HG03354 (cell line): ENCODE measurements around the gene ITM2C.

ENCODE experiments used
- ATAC-seq: cut with Tn5 transposase; IDR thresholded peaks from one replicate; pipeline ENCODE4 v1.9.1; 2021; ENCODE audit warnings: mild to moderate bottlenecking; ENCODE audit not compliant: unreplicated experiment, poor library complexity, severe bottlenecking

Gene ITM2C

DNA sequence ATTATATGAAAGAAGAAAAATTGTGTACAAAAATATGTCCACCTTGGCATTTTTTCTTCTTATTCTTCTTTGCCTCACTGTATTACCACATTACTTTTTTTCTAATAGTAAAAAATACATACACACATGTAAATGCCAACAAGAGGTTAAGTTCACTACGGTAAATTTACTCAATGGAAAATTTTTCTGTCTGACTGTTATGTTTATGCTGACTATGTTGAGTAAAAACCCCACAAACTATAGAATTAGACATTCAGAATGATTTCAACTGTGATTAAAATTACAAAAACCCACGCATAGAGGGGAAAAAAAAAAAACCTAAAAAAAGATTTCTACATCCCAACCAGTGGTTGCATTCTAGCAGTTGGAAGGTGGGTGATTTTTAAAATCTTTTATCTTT is 54.9 kb downstream of the ITM2C start:
- no peak for ATAC-seq

- no peak for ATAC-seq
Measured at GRCh38 chr2:230920167-230920566, 55.4 kb downstream of the ITM2C start.

DNA sequence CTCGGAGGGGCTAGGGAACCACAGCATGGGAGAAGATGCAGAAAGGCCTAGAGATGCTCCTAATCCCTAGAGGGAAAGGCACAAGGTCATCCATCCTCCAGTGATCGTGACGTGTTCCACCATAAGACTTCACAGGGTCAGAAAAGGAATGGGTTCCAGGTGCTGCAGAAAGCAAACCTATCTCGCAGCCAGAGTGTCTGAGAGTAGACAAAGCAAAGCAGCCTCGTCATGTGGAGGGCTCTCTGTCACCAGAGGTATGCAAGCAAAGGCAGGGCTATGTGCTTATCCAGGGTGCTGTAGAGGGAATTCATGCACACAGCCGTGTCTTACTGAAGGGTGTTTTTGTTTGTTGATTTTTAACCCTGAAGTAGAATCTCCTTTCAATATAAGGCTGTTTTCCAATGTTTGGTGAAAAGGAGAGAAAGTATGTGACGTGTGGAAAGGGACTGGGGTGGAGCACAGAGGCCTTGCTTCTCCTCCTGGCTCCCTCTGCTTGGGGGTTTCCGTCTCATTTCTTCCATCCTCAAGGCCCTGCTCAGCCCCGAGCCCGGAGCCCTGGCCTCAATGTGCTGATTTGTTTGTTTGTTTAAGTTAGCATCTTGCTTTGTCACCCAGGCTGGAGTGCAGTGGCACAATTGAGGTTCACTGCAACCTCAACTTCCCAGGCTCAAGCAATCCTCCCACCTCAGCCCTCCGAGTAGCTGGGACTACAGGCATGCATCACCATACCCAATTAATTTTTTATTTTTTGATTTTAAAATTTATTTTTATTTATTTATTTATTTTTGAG is 57.3 kb downstream of the ITM2C start:
- no peak for ATAC-seq

DNA sequence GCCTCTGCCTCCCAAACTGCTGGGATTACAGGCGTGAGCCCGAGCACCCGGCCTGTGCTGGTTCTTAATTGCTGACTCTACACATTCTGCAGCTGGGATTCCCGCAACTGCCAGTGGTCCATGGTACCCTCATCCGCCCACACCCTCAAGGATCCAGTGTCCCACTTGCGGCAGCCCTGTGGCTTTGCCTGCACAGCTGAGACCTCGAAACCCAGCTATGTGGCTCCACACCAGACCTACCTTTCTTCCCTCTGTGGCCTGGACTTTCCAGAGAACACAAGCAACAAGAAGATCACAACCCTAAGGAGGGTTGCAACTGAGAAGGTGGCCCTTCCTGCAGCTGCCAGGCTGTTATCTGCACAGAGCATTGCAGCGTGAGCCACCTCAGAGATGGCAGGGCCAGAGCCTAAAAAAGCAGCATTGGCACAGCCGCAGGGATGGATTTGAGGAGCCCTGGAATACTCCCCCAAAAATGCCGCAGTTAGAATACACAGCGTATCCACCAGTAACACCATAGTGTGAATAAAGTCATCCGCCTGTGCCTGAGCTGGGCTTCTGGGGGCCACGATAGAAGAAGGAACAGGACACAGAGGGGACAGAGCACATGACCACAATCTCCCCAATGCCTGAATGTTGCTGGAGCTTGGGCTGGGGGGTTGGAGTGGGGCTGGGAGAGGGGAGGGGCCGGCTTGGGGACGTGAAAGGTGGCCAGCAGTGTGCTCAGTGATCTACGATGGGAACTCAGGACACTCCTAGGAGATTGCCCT is 58.4 kb downstream of the ITM2C start:
- ATAC-seq = no peak

GRCh38 chr2:230924092-230924469 is 59.3 kb downstream of the ITM2C start:
- ATAC-seq = no peak

DNA sequence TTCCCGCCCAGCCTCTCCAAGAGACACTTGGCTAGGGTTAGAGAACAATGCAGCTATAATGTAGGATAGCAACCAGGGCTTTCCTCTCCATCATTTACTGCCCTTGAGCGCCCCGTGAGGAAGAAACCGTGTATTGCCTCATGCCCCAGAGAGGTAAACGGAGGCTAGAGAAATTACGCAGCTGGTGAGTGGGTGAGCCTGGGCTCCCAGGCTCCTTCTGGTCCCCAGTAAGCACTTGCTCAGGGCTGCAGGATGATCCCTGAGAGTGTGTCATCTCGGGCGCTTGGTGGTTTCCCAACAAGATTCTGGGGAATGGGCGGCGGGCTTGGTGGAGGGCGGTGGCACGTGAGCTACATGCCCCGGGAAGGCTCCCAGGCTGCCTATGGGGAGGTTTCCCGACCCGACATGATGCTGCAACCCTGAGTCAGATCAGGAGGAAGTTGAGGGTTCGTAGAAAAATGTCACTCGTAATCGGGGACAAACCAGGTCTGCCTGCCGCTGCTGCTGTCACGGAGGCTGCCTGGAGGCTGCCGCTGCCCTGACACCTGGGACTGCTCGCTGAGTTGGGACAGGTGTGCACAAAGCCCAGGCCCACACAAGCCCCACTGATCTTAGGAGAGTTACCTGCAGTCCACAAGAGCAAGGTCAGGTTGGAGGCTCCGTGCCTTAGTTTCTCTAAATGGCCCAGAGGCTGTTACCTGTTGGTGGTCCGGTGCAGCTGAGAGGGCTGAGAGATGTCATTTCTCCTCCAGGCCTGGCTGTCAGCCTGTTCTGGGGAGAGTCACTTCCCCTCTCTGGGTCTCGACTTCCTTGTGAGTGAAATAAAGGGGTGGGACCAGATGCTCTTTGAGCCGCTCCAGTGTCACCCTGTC is 60.0 kb downstream of the ITM2C start, which contains the start of gene GPR55:
Gene GPR55, minus strand, starts transcription at position 773 of the 872 bp plus-strand sequence. CDS start 14,280 bp downstream, outside the sequence.
- peak; percentile 52 for ATAC-seq

GRCh38 chr2:230925443-230925878 is 60.7 kb downstream of the ITM2C start:
- peak; percentile 18 for ATAC-seq

GRCh38 chr2:230925879-230926765 is 61.4 kb downstream of the ITM2C start:
- peak; percentile 41 for ATAC-seq

DNA sequence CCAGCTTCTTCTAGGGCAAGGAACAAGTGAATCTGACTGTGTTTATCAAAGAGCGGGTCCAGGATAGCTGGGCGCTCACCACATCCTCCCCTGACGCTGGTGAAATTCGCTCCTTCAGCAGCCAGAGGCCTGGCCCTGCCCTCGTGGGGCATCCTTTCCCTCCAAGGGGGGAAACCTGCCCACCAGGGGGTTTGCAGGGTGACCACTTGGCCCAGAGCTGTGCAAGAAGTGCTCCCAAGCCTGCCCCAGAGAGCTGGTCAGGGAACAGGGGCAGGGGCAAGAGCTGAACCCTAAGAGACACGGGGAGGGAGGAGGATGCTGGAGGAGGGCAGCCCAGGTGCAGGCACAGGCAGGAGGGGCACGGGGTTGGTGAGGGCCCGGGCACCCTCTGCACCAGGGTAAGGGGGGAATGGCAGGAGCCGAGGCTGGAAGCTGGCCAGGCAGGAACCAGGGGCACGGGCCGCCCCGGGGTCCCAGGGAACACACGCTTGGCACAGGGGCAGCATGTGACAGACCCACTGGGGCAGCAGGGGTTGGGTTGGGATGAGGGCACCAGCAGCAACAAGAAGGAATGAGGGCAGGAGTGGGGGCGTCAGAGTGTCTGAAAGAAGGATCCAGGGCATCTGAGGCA is 63.1 kb downstream of the ITM2C start:
- ATAC-seq = no peak
